Measurements from ENCODE around the gene NCOR1. TPM values are rescaled to one million over a fixed set of nuclear protein-coding genes. Genes with fewer than 3 reads are reported as not detected.

The NCOR1 gene
- total and polyA plus RNA-seq, 9 of the 15 experiments (the other 6 are each of a cell fraction or from before 2014, with no cell fraction given), result 20.2 to 66.5 (median 50.9) TPM

DNA sequence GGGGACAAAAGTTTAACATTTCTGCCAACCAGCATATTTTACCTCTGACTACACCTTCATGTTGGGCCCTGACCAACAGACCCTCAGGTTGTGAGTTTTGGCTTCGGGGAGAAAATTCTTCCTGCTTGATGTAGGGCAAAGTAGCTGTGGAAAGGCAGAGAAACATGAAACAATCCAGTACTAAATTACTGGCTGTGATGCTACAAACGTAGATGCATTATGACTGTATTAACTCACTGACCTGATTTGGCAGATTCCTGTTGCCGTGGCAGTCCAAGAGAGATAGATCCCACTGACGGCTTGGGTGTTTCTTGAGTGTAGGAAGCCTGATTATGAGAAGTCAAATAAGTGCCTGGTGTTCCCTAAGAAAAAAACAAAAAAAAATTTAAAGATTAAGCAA is 135.0 kb downstream of the NCOR1 start:
- Histone ChIP-seq H3K9me1 (ENCODE audit: control insufficient read depth, insufficient read depth, low read length) (no peaks in the 10 kb centered on the region), H3K4me2 (ENCODE audit: insufficient read depth, low read length) (no peak overlapping the region), H2AFZ (ENCODE audit: low read depth, low read length) (no peak overlapping the region), H3K79me2 (ENCODE audit: control insufficient read depth, insufficient read depth, low read length) (no peaks in the 10 kb centered on the region; the same call in 2 of the 3 replicates), H3K36me3 (ENCODE audit: control insufficient read depth, insufficient read depth, low read length) (peaks cover 53% of the 10 kb centered on the region), H3K4me3 (no peak overlapping the region), H3K9ac (ENCODE audit: insufficient read depth in 1 of 2, low read depth in 2 of 2, low read length in 2 of 2) (no peak overlapping the region), H3K27me3 (ENCODE audit: control insufficient read depth in 2 of 2, insufficient read depth in 2 of 2, low read length in 2 of 2) (no peaks in the 10 kb centered on the region), H3K27ac (ENCODE audit: extremely low read depth, low read depth, low read length) (no peak overlapping the region), H3K4me1 (replicated peaks in 1 of 2; ENCODE audit: control insufficient read depth in 2 of 2, insufficient read depth in 2 of 2, low read length in 2 of 2) (no peaks in the 10 kb centered on the region; a peak in 1 of 5 replicates), H4K20me1 (replicated peaks; ENCODE audit: control insufficient read depth, insufficient read depth, low read length) (no peaks in the 10 kb centered on the region), H3K9me3 (replicated peaks; ENCODE audit: control insufficient read depth, insufficient read depth, low read depth, low read length) (no peaks in the 10 kb centered on the region)
- 91% methylated on average over 4 of the region's 4 CpGs for WGBS (ENCODE audit: insufficient coverage, low coverage, missing lambda C conversion rate)
- FAIRE-seq (no peak), DNase-seq (ENCODE audit: extremely low read depth in 1 of 4, low spot score in 3 of 4) (no peak), ATAC-seq (no peak)
- intact Hi-C loops (cut with micrococcal nuclease) (no loop called here), in situ Hi-C loops (cut with MboI) (no loop called here)
- POLR2A ChIA-PET, result no interaction called here
- TF ChIP-seq ZFP30 (CRISPR knock-in tag; IDR thresholded peaks at IDR 0.05; ENCODE audit: borderline replicate concordance) (no peak), RUNX1 (IDR thresholded peaks at IDR 0.05; ENCODE audit: low read depth) (no peak), SMC3 (conservative IDR thresholded peaks at IDR 0.05; ENCODE audit: insufficient read depth, low read depth, low read length) (no peak), TAF1 (IDR thresholded peaks at IDR 0.05; ENCODE audit: control insufficient read depth, extremely low read depth, insufficient read depth, low read length, severe bottlenecking) (no peak), NFE2 (IDR thresholded peaks at IDR 0.05; ENCODE audit: low read depth) (no peak), ZNF311 (CRISPR knock-in tag; IDR thresholded peaks at IDR 0.05) (no peak), ZNF449 (CRISPR knock-in tag; IDR thresholded peaks at IDR 0.05) (no peak), SUPT5H (IDR thresholded peaks at IDR 0.05) (no peak), E2F5 (CRISPR knock-in tag; IDR thresholded peaks at IDR 0.05) (no peak), TSHZ1 (CRISPR knock-in tag; IDR thresholded peaks at IDR 0.05) (no peak), SMAD3 (CRISPR knock-in tag; conservative IDR thresholded peaks at IDR 0.05) (no peak), FOXP4 (CRISPR knock-in tag; IDR thresholded peaks at IDR 0.05; ENCODE audit: borderline replicate concordance) (no peak), GMEB1 (CRISPR knock-in tag; IDR thresholded peaks at IDR 0.05) (no peak)
- CTCF ChIA-PET (ENCODE audit: low intra/inter-chr PET ratio), result no interaction called here
- BruUV-seq (replicated peaks), result no TSS peak
